Astrocyte (in vitro differentiated cells and primary cell): ENCODE measurements around the gene ATP1B4. TPM values are rescaled to one million over a fixed set of nuclear protein-coding genes. Genes with fewer than 3 reads are reported as not detected.
A peak's percentile ranks its signal among the peaks of the same experiment; 100 is the strongest.

ENCODE experiments used
- DNase-seq: peaks from one replicate; pipeline ENCODE4 v3.0.0-alpha.2; 2010; ENCODE audit warnings: low read depth
- FAIRE-seq: peaks from 2 replicates; lab custom pipeline; 2011; peaks lifted over from hg19 to GRCh38; lab: Jason Lieb, UNC
- H2AFZ ChIP-seq: 2 replicates; pipeline ENCODE4 v1.6.0; 2012; ENCODE audit warnings: low read depth, low read length, inconsistent platforms
- H3K27ac ChIP-seq: 2 replicates; pipeline ENCODE4 v1.5.1; 2011; ENCODE audit warnings: low read depth, low read length, inconsistent platforms
- H3K27me3 ChIP-seq: 2 replicates; pipeline ENCODE4 v1.6.0; 2011; ENCODE audit warnings: low read length, inconsistent platforms; ENCODE audit not compliant: insufficient read depth
- H3K36me3 ChIP-seq: 2 replicates; pipeline ENCODE4 v1.5.1; 2011; ENCODE audit warnings: low read length, inconsistent platforms; ENCODE audit not compliant: insufficient read depth
- H3K4me1 ChIP-seq: 2 replicates; pipeline ENCODE4 v1.5.1; 2011; ENCODE audit warnings: low read length, inconsistent platforms; ENCODE audit not compliant: insufficient read depth
- H3K4me2 ChIP-seq: 2 replicates; pipeline ENCODE4 v1.6.0; 2012; ENCODE audit warnings: low read length, inconsistent platforms
- H3K4me3 ChIP-seq: 2 replicates; pipeline ENCODE4 v1.5.1; 2011; ENCODE audit warnings: low read depth, mild to moderate bottlenecking, low read length, inconsistent platforms; ENCODE audit not compliant: insufficient read depth
- H3K79me2 ChIP-seq: 2 replicates; pipeline ENCODE4 v1.6.0; 2012; ENCODE audit warnings: mild to moderate bottlenecking, low read length, inconsistent platforms; ENCODE audit not compliant: insufficient read depth
- H3K9ac ChIP-seq: 2 replicates; pipeline ENCODE4 v1.6.0; 2012; ENCODE audit warnings: mild to moderate bottlenecking, low read length, inconsistent platforms
- H3K9me3 ChIP-seq: 2 replicates; pipeline ENCODE4 v1.5.1; 2012; ENCODE audit warnings: low read depth, mild to moderate bottlenecking, low read length, inconsistent platforms; ENCODE audit not compliant: insufficient read depth
- H4K20me1 ChIP-seq: 2 replicates; pipeline ENCODE4 v1.6.0; 2012; ENCODE audit warnings: low read length, inconsistent platforms; ENCODE audit not compliant: insufficient read depth
- H3K27ac Mint-ChIP-seq: one replicate; pipeline ENCODE4 v1.8.0; 2021; ENCODE audit warnings: mild to moderate bottlenecking, mixed read lengths; ENCODE audit not compliant: unreplicated experiment
- H3K27me3 Mint-ChIP-seq: one replicate; pipeline ENCODE4 v1.8.0; 2021; ENCODE audit warnings: low read depth, mixed read lengths; ENCODE audit not compliant: unreplicated experiment
- H3K36me3 Mint-ChIP-seq: one replicate; pipeline ENCODE4 v1.8.0; 2021; ENCODE audit warnings: low read depth, mixed read lengths; ENCODE audit not compliant: unreplicated experiment
- H3K4me1 Mint-ChIP-seq: one replicate; pipeline ENCODE4 v1.8.0; 2021; ENCODE audit warnings: low read depth, mixed read lengths; ENCODE audit not compliant: unreplicated experiment
- H3K4me3 Mint-ChIP-seq: one replicate; pipeline ENCODE4 v1.8.0; 2021; ENCODE audit warnings: mild to moderate bottlenecking, moderate library complexity, mixed read lengths; ENCODE audit not compliant: unreplicated experiment
- H3K9me3 Mint-ChIP-seq: one replicate; pipeline ENCODE4 v1.8.0; 2021; ENCODE audit warnings: mild to moderate bottlenecking, mixed read lengths; ENCODE audit not compliant: unreplicated experiment
- EZH2 ChIP-seq: IDR thresholded peaks from 2 replicates; pipeline ENCODE4 v1.6.1; 2012; ENCODE audit warnings: mild to moderate bottlenecking, low read length, inconsistent platforms; ENCODE audit not compliant: insufficient read depth
- total RNA-seq: library from RNA; stranded (reverse); gene quantifications from 2 replicates; pipeline ENCODE4 v1.2.1, GENCODE V29; 2021
- TF ChIP-seq, protein P1 (sequence below): IDR thresholded peaks from 2 replicates; pipeline ENCODE4 v1.5.1; 2011; ENCODE audit warnings: low read depth, mild to moderate bottlenecking, inconsistent platforms, low read length, moderate library complexity; ENCODE audit not compliant: insufficient read depth

Gene ATP1B4
- total RNA-seq, 1 donor from 2014 or later = not detected

- Histone ChIP-seq H3K9ac (no peak overlapping the region), H2AFZ (no peak overlapping the region), H3K4me3 (no peak overlapping the region), H3K4me2 (no peak overlapping the region), H4K20me1 (no peaks in the 10 kb centered on the region), H3K27ac (no peak overlapping the region), H3K27me3 (no peaks in the 10 kb centered on the region), H3K79me2 (no peaks in the 10 kb centered on the region), H3K4me1 (no peaks in the 10 kb centered on the region), H3K9me3 (no peaks in the 10 kb centered on the region), H3K36me3 (no peaks in the 10 kb centered on the region)
- DNase-seq (no peak), FAIRE-seq (peak; percentile 75)
- Mint-ChIP-seq H3K27ac (no peak overlapping the region), H3K36me3 (no peaks in the 10 kb centered on the region), H3K9me3 (no peaks in the 10 kb centered on the region), H3K27me3 (peaks cover 4% of the 10 kb centered on the region), H3K4me1 (no peaks in the 10 kb centered on the region), H3K4me3 (no peak overlapping the region)
- no peak for TF ChIP-seq EZH2
- TF ChIP-seq, protein P1, sequence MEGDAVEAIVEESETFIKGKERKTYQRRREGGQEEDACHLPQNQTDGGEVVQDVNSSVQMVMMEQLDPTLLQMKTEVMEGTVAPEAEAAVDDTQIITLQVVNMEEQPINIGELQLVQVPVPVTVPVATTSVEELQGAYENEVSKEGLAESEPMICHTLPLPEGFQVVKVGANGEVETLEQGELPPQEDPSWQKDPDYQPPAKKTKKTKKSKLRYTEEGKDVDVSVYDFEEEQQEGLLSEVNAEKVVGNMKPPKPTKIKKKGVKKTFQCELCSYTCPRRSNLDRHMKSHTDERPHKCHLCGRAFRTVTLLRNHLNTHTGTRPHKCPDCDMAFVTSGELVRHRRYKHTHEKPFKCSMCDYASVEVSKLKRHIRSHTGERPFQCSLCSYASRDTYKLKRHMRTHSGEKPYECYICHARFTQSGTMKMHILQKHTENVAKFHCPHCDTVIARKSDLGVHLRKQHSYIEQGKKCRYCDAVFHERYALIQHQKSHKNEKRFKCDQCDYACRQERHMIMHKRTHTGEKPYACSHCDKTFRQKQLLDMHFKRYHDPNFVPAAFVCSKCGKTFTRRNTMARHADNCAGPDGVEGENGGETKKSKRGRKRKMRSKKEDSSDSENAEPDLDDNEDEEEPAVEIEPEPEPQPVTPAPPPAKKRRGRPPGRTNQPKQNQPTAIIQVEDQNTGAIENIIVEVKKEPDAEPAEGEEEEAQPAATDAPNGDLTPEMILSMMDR = no peak
Measured at GRCh38 chrX:120377179-120377578, 15.3 kb downstream of the ATP1B4 start.

DNA sequence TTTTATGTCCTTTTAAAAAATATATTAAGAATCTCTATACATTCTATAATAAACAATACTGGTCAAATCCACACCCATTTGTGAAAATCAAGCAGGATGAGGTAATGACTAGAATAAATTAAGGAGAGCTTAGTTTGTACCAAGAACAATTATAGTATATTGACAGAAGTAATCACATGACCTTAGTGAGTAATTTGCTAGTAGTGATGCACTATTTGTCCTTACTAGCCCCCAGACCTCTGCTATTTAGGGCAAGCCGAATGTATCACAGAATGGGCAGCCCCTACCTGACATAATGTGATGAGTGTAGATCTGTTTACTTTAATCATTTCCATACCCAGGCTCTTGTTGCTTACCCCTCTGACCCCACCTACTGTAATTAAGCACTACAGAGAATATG lies 15.8 kb downstream of the ATP1B4 start:
- H3K4me2 ChIP-seq = no peak overlapping the region
- no peak overlapping the region for H2AFZ ChIP-seq
- no peaks in the 10 kb centered on the region for H3K79me2 ChIP-seq
- FAIRE-seq (no peak), DNase-seq (no peak)
- Mint-ChIP-seq H3K4me1 (no peaks in the 10 kb centered on the region), H3K27ac (no peak overlapping the region), H3K4me3 (no peak overlapping the region), H3K36me3 (no peaks in the 10 kb centered on the region), H3K9me3 (no peaks in the 10 kb centered on the region), H3K27me3 (peaks cover 4% of the 10 kb centered on the region)
- H3K4me3 ChIP-seq = no peak overlapping the region
- H3K9me3 ChIP-seq = no peaks in the 10 kb centered on the region
- no peak overlapping the region for H3K9ac ChIP-seq
- no peak overlapping the region for H3K27ac ChIP-seq
- H3K27me3 ChIP-seq = no peaks in the 10 kb centered on the region
- no peaks in the 10 kb centered on the region for H3K36me3 ChIP-seq
- no peaks in the 10 kb centered on the region for H3K4me1 ChIP-seq
- H4K20me1 ChIP-seq = no peaks in the 10 kb centered on the region
- TF ChIP-seq EZH2 = no peak
- TF ChIP-seq, protein P1 = no peak

DNA sequence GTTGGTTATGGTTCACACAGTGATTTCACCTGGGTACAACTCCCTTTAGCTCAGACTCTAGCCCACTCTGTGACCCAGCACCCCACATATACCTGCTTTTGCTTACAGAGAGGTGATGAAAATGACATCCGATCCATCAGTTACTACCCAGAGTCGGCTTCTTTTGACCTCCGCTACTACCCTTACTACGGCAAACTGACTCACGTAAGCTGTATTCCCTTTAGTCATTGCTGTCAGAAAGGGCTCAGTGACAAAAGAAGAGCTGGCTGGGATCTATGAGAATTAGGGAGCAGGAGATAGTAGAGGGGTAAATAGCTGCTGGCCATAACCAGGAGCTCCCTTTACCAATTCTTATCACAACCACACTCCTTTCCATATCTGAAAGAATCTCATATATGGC lies 16.7 kb downstream of the ATP1B4 start:
- H3K27ac ChIP-seq = no peak overlapping the region
- no peak overlapping the region for H3K4me2 ChIP-seq
- no peak overlapping the region for H3K4me3 ChIP-seq
- no peak overlapping the region for H3K9ac ChIP-seq
- no peaks in the 10 kb centered on the region for H3K9me3 ChIP-seq
- H3K36me3 ChIP-seq = no peaks in the 10 kb centered on the region
- no peaks in the 10 kb centered on the region for H3K27me3 ChIP-seq
- no peak overlapping the region for H2AFZ ChIP-seq
- DNase-seq = no peak
- H4K20me1 ChIP-seq = no peaks in the 10 kb centered on the region
- no peaks in the 10 kb centered on the region for H3K4me1 ChIP-seq
- Mint-ChIP-seq H3K27ac (no peak overlapping the region), H3K27me3 (peaks cover 4% of the 10 kb centered on the region), H3K4me3 (no peak overlapping the region), H3K4me1 (no peaks in the 10 kb centered on the region), H3K36me3 (no peaks in the 10 kb centered on the region), H3K9me3 (no peaks in the 10 kb centered on the region)
- H3K79me2 ChIP-seq = no peaks in the 10 kb centered on the region
- FAIRE-seq = no peak
- TF ChIP-seq, protein P1 = no peak
- no peak for TF ChIP-seq EZH2
